ENCODE measurements around the gene ITM2C.

The ITM2C gene

GRCh38 chr2:230829959-230830358 is 34.8 kb upstream of the ITM2C start:
- H3K9ac ChIP-seq (ENCODE audit: low read depth, low read length, poor library complexity), result peak overlapping the region; percentile 64
- peaks cover 3 to 4% of the 10 kb centered on the region in 2 donors for H3K9me3 ChIP-seq (replicated peaks in 1 of 2; ENCODE audit: control insufficient read depth in 2 of 2, insufficient read depth in 1 of 2, low read depth in 1 of 2, low read length in 2 of 2)
- H3K18ac ChIP-seq (ENCODE audit: low read length), result no peak overlapping the region
- H3K23ac ChIP-seq (ENCODE audit: low read depth, low read length, poor library complexity), result peak overlapping the region; percentile 85
- no peak overlapping the region for H4K91ac ChIP-seq (ENCODE audit: low read depth, low read length, poor library complexity)
- no peaks in the 10 kb centered on the region for H3K4me1 ChIP-seq (ENCODE audit: control insufficient read depth in 2 of 2, insufficient read depth in 1 of 2, low read depth in 1 of 2, low read length in 2 of 2)
- no CpG with 5 or more reads among the region's 7 CpGs for WGBS, 2 donors (ENCODE audit: extremely low coverage in 2 of 2, insufficient read length in 2 of 2, insufficient replicate concordance in 1 of 2)
- H3K27ac ChIP-seq (replicated peaks; ENCODE audit: low read length), result no peak overlapping the region
- H3K79me1 ChIP-seq (ENCODE audit: low read depth, low read length), result no peaks in the 10 kb centered on the region
- no peak overlapping the region for H2BK5ac ChIP-seq (ENCODE audit: low read length)
- DNase-seq (ENCODE audit: low spot score), result no peak
- no peaks in the 10 kb centered on the region for H3K36me3 ChIP-seq (replicated peaks in 1 of 2; ENCODE audit: control insufficient read depth in 2 of 2, insufficient read depth in 2 of 2, low read length in 2 of 2)
- H3K4me2 ChIP-seq (ENCODE audit: insufficient read depth, low read length, poor library complexity, severe bottlenecking), result no peak overlapping the region
- no peak overlapping the region for H3K4ac ChIP-seq (ENCODE audit: low read length)
- H4K8ac ChIP-seq (ENCODE audit: low read depth, low read length), result no peak overlapping the region
- no peak overlapping the region for H3K14ac ChIP-seq (ENCODE audit: low read length)
- no peak overlapping the region for H2BK12ac ChIP-seq (ENCODE audit: low read length)
- peak overlapping the region; percentile 88 for H2BK15ac ChIP-seq (ENCODE audit: low read length)
- H2AFZ ChIP-seq (ENCODE audit: low read length), result no peak overlapping the region
- H2BK120ac ChIP-seq (ENCODE audit: low read depth, low read length), result no peak overlapping the region
- H3K27me3 ChIP-seq (ENCODE audit: control insufficient read depth in 3 of 3, insufficient read depth in 3 of 3, low read depth in 1 of 3, low read length in 3 of 3), result no peaks in the 10 kb centered on the region
- peak overlapping the region; percentile 82 for H2AK5ac ChIP-seq (ENCODE audit: low read depth, low read length)
- peak overlapping the region in 1 of 2 donors; percentile 64 for H3K4me3 ChIP-seq (ENCODE audit: low read length in 2 of 2)

- WGBS, 2 donors (ENCODE audit: extremely low coverage in 2 of 2, insufficient read length in 2 of 2, insufficient replicate concordance in 1 of 2), result no CpG with 5 or more reads among the region's 7 CpGs
- no peak overlapping the region for H2BK12ac ChIP-seq (ENCODE audit: low read length)
These were observed 34.3 kb upstream of the ITM2C start for GRCh38 chr2:230830428-230830827.

GRCh38 chr2:230840301-230840700 is 24.4 kb upstream of the ITM2C start:
- no peak for DNase-seq (ENCODE audit: low spot score)
- Histone ChIP-seq H4K8ac (ENCODE audit: low read depth, low read length) (no peak overlapping the region), H4K91ac (ENCODE audit: low read depth, low read length, poor library complexity) (no peak overlapping the region), H3K9ac (ENCODE audit: low read depth, low read length, poor library complexity) (no peak overlapping the region), H2BK5ac (ENCODE audit: low read length) (no peak overlapping the region), H3K79me1 (ENCODE audit: low read depth, low read length) (no peaks in the 10 kb centered on the region), H3K18ac (ENCODE audit: low read length) (no peak overlapping the region), H3K27ac (replicated peaks; ENCODE audit: low read length) (no peak overlapping the region), H3K14ac (ENCODE audit: low read length) (no peak overlapping the region), H3K4me3 (ENCODE audit: low read length in 2 of 2) (no peak overlapping the region), H2BK15ac (ENCODE audit: low read length) (no peak overlapping the region), H3K23ac (ENCODE audit: low read depth, low read length, poor library complexity) (no peak overlapping the region), H3K27me3 (ENCODE audit: control insufficient read depth in 3 of 3, insufficient read depth in 3 of 3, low read depth in 1 of 3, low read length in 3 of 3) (no peaks in the 10 kb centered on the region), H3K4me1 (ENCODE audit: control insufficient read depth in 2 of 2, insufficient read depth in 1 of 2, low read depth in 1 of 2, low read length in 2 of 2) (no peaks in the 10 kb centered on the region), H2BK12ac (ENCODE audit: low read length) (no peak overlapping the region), H3K36me3 (replicated peaks in 1 of 2; ENCODE audit: control insufficient read depth in 2 of 2, insufficient read depth in 2 of 2, low read length in 2 of 2) (no peaks in the 10 kb centered on the region), H2BK120ac (ENCODE audit: low read depth, low read length) (no peak overlapping the region), H2AK5ac (ENCODE audit: low read depth, low read length) (no peak overlapping the region), H3K9me3 (replicated peaks in 1 of 2; ENCODE audit: control insufficient read depth in 2 of 2, insufficient read depth in 1 of 2, low read depth in 1 of 2, low read length in 2 of 2) (peaks cover 2 to 3% of the 10 kb centered on the region in 2 donors), H3K4me2 (ENCODE audit: insufficient read depth, low read length, poor library complexity, severe bottlenecking) (no peak overlapping the region), H3K4ac (ENCODE audit: low read length) (no peak overlapping the region), H2AFZ (ENCODE audit: low read length) (no peak overlapping the region)
- WGBS, 2 donors (ENCODE audit: extremely low coverage in 2 of 2, insufficient read length in 2 of 2, insufficient replicate concordance in 1 of 2), result no CpG with 5 or more reads among the region's 2 CpGs

More at GRCh38 chr2:230830428-230830827, 34.3 kb upstream of the ITM2C start:
- H3K9ac ChIP-seq (ENCODE audit: low read depth, low read length, poor library complexity), result no peak overlapping the region
- no peak overlapping the region for H3K23ac ChIP-seq (ENCODE audit: low read depth, low read length, poor library complexity)
- no peaks in the 10 kb centered on the region for H3K4me1 ChIP-seq (ENCODE audit: control insufficient read depth in 2 of 2, insufficient read depth in 1 of 2, low read depth in 1 of 2, low read length in 2 of 2)
- no peaks in the 10 kb centered on the region for H3K27me3 ChIP-seq (ENCODE audit: control insufficient read depth in 3 of 3, insufficient read depth in 3 of 3, low read depth in 1 of 3, low read length in 3 of 3)
- H4K8ac ChIP-seq (ENCODE audit: low read depth, low read length), result no peak overlapping the region
- H2BK5ac ChIP-seq (ENCODE audit: low read length), result no peak overlapping the region
- H3K18ac ChIP-seq (ENCODE audit: low read length), result no peak overlapping the region
- no peak overlapping the region for H3K27ac ChIP-seq (replicated peaks; ENCODE audit: low read length)
- H2BK120ac ChIP-seq (ENCODE audit: low read depth, low read length), result no peak overlapping the region
- DNase-seq (ENCODE audit: low spot score), result no peak
- peak overlapping the region; percentile 82 for H2AK5ac ChIP-seq (ENCODE audit: low read depth, low read length)
- no peak overlapping the region for H3K4me3 ChIP-seq (ENCODE audit: low read length in 2 of 2)
- H3K36me3 ChIP-seq (replicated peaks in 1 of 2; ENCODE audit: control insufficient read depth in 2 of 2, insufficient read depth in 2 of 2, low read length in 2 of 2), result no peaks in the 10 kb centered on the region
- H2BK15ac ChIP-seq (ENCODE audit: low read length), result peak overlapping the region; percentile 88
- H3K4me2 ChIP-seq (ENCODE audit: insufficient read depth, low read length, poor library complexity, severe bottlenecking), result no peak overlapping the region
- H3K79me1 ChIP-seq (ENCODE audit: low read depth, low read length), result no peaks in the 10 kb centered on the region
- no peak overlapping the region for H3K4ac ChIP-seq (ENCODE audit: low read length)
- H2AFZ ChIP-seq (ENCODE audit: low read length), result no peak overlapping the region
- H3K14ac ChIP-seq (ENCODE audit: low read length), result no peak overlapping the region
- peaks cover 3 to 4% of the 10 kb centered on the region in 2 donors for H3K9me3 ChIP-seq (replicated peaks in 1 of 2; ENCODE audit: control insufficient read depth in 2 of 2, insufficient read depth in 1 of 2, low read depth in 1 of 2, low read length in 2 of 2)
- no peak overlapping the region for H4K91ac ChIP-seq (ENCODE audit: low read depth, low read length, poor library complexity)

GRCh38 chr2:230842473-230842872 is 22.3 kb upstream of the ITM2C start:
- Histone ChIP-seq H2AFZ (ENCODE audit: low read length) (no peak overlapping the region), H3K23ac (ENCODE audit: low read depth, low read length, poor library complexity) (no peak overlapping the region), H3K4me2 (ENCODE audit: insufficient read depth, low read length, poor library complexity, severe bottlenecking) (no peak overlapping the region), H2BK120ac (ENCODE audit: low read depth, low read length) (no peak overlapping the region), H3K14ac (ENCODE audit: low read length) (no peak overlapping the region), H3K36me3 (replicated peaks in 1 of 2; ENCODE audit: control insufficient read depth in 2 of 2, insufficient read depth in 2 of 2, low read length in 2 of 2) (no peaks in the 10 kb centered on the region), H3K27me3 (ENCODE audit: control insufficient read depth in 3 of 3, insufficient read depth in 3 of 3, low read depth in 1 of 3, low read length in 3 of 3) (no peaks in the 10 kb centered on the region), H3K79me1 (ENCODE audit: low read depth, low read length) (no peaks in the 10 kb centered on the region), H4K91ac (ENCODE audit: low read depth, low read length, poor library complexity) (no peak overlapping the region), H3K4me3 (ENCODE audit: low read length in 2 of 2) (no peak overlapping the region), H2BK5ac (ENCODE audit: low read length) (no peak overlapping the region), H3K4me1 (ENCODE audit: control insufficient read depth in 2 of 2, insufficient read depth in 1 of 2, low read depth in 1 of 2, low read length in 2 of 2) (no peaks in the 10 kb centered on the region), H3K9ac (ENCODE audit: low read depth, low read length, poor library complexity) (no peak overlapping the region), H3K9me3 (replicated peaks in 1 of 2; ENCODE audit: control insufficient read depth in 2 of 2, insufficient read depth in 1 of 2, low read depth in 1 of 2, low read length in 2 of 2) (peaks cover 2 to 9% of the 10 kb centered on the region in 2 donors), H3K4ac (ENCODE audit: low read length) (no peak overlapping the region), H3K18ac (ENCODE audit: low read length) (no peak overlapping the region), H4K8ac (ENCODE audit: low read depth, low read length) (no peak overlapping the region), H2BK12ac (ENCODE audit: low read length) (no peak overlapping the region), H2BK15ac (ENCODE audit: low read length) (no peak overlapping the region), H2AK5ac (ENCODE audit: low read depth, low read length) (no peak overlapping the region), H3K27ac (replicated peaks; ENCODE audit: low read length) (no peak overlapping the region)
- DNase-seq (ENCODE audit: low spot score), result no peak
- WGBS, 2 donors (ENCODE audit: extremely low coverage in 2 of 2, insufficient read length in 2 of 2, insufficient replicate concordance in 1 of 2), result no CpG with 5 or more reads among the region's 6 CpGs
